ENCODE measurements around the gene NBEAL1.

The NBEAL1 gene

DNA sequence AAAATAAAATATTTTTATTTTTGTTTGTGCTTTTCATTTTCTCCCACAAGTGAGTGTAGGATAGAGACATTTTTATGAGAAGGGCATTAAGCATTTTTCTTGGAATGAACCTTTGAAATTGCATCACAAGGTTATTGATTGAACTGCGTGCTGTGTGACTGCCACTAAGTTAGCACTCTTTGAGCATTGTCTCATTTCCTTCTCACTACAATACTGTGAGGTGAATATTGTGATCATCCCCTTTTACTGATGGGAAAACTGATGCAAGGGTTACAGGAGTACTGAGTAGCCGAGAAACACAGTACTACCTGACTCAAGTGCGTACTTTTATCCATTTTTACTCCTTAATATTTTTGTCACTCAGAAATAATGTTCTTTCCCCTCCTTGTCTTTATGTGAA is 2.0 kb downstream of the NBEAL1 start:
- Histone ChIP-seq H2AFZ (ENCODE audit: low read length, unreplicated experiment) (no peak overlapping the region), H3K27me3 (ENCODE audit: insufficient read depth, low read length) (no peaks in the 10 kb centered on the region), H3K4me3 (ENCODE audit: low read depth, low read length) (peak overlapping the region; percentile 93), H3K36me3 (ENCODE audit: insufficient read depth, low read length) (no peaks in the 10 kb centered on the region), H3K79me2 (ENCODE audit: control insufficient read depth, insufficient read depth, low read length, unreplicated experiment) (peaks cover 57% of the 10 kb centered on the region), H3K4me1 (ENCODE audit: control insufficient read depth, insufficient read depth, low read length, unreplicated experiment) (peaks cover 6% of the 10 kb centered on the region), H3K27ac (ENCODE audit: low read depth, low read length) (no peak overlapping the region)

DNA sequence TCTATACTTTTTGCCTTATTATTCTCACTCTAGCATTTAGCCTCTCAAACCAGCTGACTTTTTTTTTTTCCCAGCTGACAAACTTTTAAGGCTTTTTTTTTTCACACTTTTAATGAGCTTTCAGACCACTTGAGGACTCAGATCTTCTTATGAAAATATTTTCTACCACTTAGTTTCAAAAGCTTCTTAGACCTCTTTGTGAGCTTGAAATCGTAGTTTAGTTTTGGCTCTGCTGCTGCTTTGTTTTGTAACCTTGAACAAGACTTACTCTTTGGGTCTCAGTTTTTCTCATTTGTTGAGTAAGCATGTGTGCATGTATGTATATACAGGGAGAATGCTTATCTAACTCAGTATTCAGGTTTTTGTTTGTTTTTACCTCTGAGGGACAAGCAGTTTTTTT is 3.5 kb downstream of the NBEAL1 start:
- Histone ChIP-seq H3K27ac (ENCODE audit: low read depth, low read length) (0 out of 2 replicates have a peak overlapping the region, but pooled peaks have one; percentile 0), H3K27me3 (ENCODE audit: insufficient read depth, low read length) (no peaks in the 10 kb centered on the region), H3K36me3 (ENCODE audit: insufficient read depth, low read length) (no peaks in the 10 kb centered on the region), H3K4me3 (ENCODE audit: low read depth, low read length) (peak overlapping the region; percentile 93), H3K79me2 (ENCODE audit: control insufficient read depth, insufficient read depth, low read length, unreplicated experiment) (peaks cover 62% of the 10 kb centered on the region), H2AFZ (ENCODE audit: low read length, unreplicated experiment) (no peak overlapping the region), H3K4me1 (ENCODE audit: control insufficient read depth, insufficient read depth, low read length, unreplicated experiment) (peaks cover 13% of the 10 kb centered on the region)

DNA sequence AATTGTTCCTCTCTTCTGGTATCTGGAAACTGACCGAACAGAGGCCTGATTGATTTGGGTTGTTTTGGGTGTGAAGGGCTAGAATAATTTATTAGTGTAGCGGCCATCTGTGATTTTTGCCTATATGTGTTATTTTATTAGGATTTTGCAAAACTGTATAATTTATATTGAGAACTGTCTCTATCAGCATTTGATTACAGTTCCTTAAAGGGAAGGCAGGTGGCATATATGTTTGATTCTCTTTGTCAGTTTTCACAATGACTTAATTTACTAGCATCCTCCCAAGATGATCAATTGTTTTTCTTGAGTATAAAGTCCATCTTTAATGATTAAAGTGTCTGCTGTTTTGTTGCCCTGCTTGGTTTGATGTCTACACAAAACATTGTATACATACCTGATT is 4.5 kb downstream of the NBEAL1 start:
- peak overlapping the region; percentile 93 for H3K4me3 ChIP-seq (ENCODE audit: low read depth, low read length)
- H3K4me1 ChIP-seq (ENCODE audit: control insufficient read depth, insufficient read depth, low read length, unreplicated experiment) = peaks cover 15% of the 10 kb centered on the region

DNA sequence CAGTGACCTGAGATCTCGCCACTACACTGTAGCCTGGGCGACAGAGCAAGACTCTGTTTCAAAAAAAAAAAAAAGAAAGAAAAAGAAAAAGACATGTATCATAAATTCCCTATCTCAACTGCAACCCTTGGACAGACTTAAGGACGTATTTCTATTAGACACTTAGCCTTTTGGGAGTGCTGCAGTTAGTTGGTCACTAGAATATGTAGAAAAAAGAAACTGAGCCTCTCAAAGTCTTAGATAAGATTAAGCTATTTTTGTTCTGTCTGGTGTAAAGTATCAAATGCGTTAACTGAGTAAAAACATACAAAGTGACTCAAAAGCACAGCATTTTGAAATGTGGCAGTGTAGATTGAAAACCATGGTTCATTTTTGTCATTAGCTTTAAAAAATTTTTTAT is 7.3 kb downstream of the NBEAL1 start:
- no peaks in the 10 kb centered on the region for H3K27me3 ChIP-seq (ENCODE audit: insufficient read depth, low read length)
- H3K79me2 ChIP-seq (ENCODE audit: control insufficient read depth, insufficient read depth, low read length, unreplicated experiment) = peaks cover 53% of the 10 kb centered on the region
- peaks cover 15% of the 10 kb centered on the region for H3K4me1 ChIP-seq (ENCODE audit: control insufficient read depth, insufficient read depth, low read length, unreplicated experiment)
- H2AFZ ChIP-seq (ENCODE audit: low read length, unreplicated experiment) = no peak overlapping the region
- H3K27ac ChIP-seq (ENCODE audit: low read depth, low read length) = no peak overlapping the region
- no peak overlapping the region for H3K4me3 ChIP-seq (ENCODE audit: low read depth, low read length)
- H3K36me3 ChIP-seq (ENCODE audit: insufficient read depth, low read length) = no peaks in the 10 kb centered on the region

More for the DNA sequence above, 4.5 kb downstream of the NBEAL1 start:
- H3K27me3 ChIP-seq (ENCODE audit: insufficient read depth, low read length) = no peaks in the 10 kb centered on the region
- no peak overlapping the region for H2AFZ ChIP-seq (ENCODE audit: low read length, unreplicated experiment)
- peaks cover 68% of the 10 kb centered on the region for H3K79me2 ChIP-seq (ENCODE audit: control insufficient read depth, insufficient read depth, low read length, unreplicated experiment)
- H3K27ac ChIP-seq (ENCODE audit: low read depth, low read length) = no peak overlapping the region
- H3K36me3 ChIP-seq (ENCODE audit: insufficient read depth, low read length) = no peaks in the 10 kb centered on the region

DNA sequence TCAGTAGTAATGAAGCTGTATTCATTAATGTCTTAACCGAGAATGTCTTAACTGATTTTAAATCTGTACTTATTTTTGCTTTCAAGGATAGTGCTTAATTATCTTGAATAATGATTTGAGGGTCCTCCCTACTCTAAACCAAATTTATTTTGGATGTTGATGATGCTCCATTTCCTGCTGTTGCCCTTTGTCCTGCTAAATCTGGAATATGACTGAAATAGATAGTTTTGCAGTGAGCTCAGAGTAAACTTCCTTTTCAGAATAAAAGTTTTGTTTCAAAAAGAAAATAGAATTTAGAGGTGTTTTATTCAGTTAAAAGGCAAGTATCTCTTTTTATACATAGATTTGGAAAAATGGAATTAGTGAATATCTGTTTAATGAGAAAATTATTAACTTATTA is 8.1 kb downstream of the NBEAL1 start:
- H3K4me1 ChIP-seq (ENCODE audit: control insufficient read depth, insufficient read depth, low read length, unreplicated experiment) = peaks cover 15% of the 10 kb centered on the region
- no peaks in the 10 kb centered on the region for H3K27me3 ChIP-seq (ENCODE audit: insufficient read depth, low read length)
- H3K4me3 ChIP-seq (ENCODE audit: low read depth, low read length) = no peak overlapping the region; the same call in 1 of the 2 replicates
- peaks cover 48% of the 10 kb centered on the region for H3K79me2 ChIP-seq (ENCODE audit: control insufficient read depth, insufficient read depth, low read length, unreplicated experiment)
- H3K27ac ChIP-seq (ENCODE audit: low read depth, low read length) = no peak overlapping the region
- H3K36me3 ChIP-seq (ENCODE audit: insufficient read depth, low read length) = no peaks in the 10 kb centered on the region
- no peak overlapping the region for H2AFZ ChIP-seq (ENCODE audit: low read length, unreplicated experiment)

DNA sequence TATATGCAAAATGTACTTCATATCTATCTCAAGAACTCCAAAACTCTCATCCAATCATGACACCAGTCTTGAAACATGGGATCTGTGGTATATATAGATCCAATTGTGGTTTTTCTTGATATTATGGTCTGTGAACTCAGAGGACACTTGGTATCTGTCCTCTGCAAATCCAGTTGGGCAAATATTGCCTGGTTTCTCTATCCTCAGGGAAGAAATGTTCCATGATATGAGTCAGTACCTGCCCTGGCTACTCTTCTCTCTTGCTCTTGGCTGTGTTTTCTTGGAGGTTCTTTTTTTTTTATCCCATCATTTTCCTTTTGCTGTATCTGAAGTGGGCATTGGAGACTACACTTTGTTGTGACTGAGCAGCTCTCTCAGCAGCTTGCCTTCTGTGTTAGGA is 10.9 kb downstream of the NBEAL1 start:
- Histone ChIP-seq H3K79me2 (ENCODE audit: control insufficient read depth, insufficient read depth, low read length, unreplicated experiment) (peaks cover 34% of the 10 kb centered on the region), H3K4me1 (ENCODE audit: control insufficient read depth, insufficient read depth, low read length, unreplicated experiment) (peaks cover 9% of the 10 kb centered on the region), H3K4me3 (ENCODE audit: low read depth, low read length) (no peak overlapping the region), H3K36me3 (ENCODE audit: insufficient read depth, low read length) (no peaks in the 10 kb centered on the region; the same call in 1 of the 2 replicates), H3K27ac (ENCODE audit: low read depth, low read length) (no peak overlapping the region), H3K27me3 (ENCODE audit: insufficient read depth, low read length) (no peaks in the 10 kb centered on the region), H2AFZ (ENCODE audit: low read length, unreplicated experiment) (no peak overlapping the region)

DNA sequence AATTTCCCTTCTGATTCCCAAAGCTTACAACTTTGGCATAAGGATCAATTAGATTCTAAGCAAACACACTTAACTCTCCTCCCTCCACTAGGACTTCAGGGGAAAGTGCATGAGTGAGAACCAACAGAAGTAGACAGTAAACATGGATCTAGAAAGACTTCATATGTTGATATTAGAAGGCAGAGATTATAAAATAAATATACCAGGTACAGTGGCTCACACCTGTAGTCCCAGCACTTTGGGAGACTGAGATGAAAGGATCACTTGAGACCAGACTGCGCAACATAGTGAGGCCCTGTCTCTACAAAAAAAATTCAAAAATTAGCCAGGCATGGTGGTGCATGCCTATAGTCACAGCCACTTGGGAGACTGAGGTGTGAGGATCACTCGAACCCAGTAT is 15.9 kb downstream of the NBEAL1 start:
- peaks cover 35% of the 10 kb centered on the region for H3K79me2 ChIP-seq (ENCODE audit: control insufficient read depth, insufficient read depth, low read length, unreplicated experiment)
- H3K4me1 ChIP-seq (ENCODE audit: control insufficient read depth, insufficient read depth, low read length, unreplicated experiment) = no peaks in the 10 kb centered on the region
- no peak overlapping the region for H2AFZ ChIP-seq (ENCODE audit: low read length, unreplicated experiment)
- no peak overlapping the region for H3K4me3 ChIP-seq (ENCODE audit: low read depth, low read length)
- H3K27ac ChIP-seq (ENCODE audit: low read depth, low read length) = no peak overlapping the region
- H3K27me3 ChIP-seq (ENCODE audit: insufficient read depth, low read length) = no peaks in the 10 kb centered on the region
- no peaks in the 10 kb centered on the region; the same call in 1 of the 2 replicates for H3K36me3 ChIP-seq (ENCODE audit: insufficient read depth, low read length)

DNA sequence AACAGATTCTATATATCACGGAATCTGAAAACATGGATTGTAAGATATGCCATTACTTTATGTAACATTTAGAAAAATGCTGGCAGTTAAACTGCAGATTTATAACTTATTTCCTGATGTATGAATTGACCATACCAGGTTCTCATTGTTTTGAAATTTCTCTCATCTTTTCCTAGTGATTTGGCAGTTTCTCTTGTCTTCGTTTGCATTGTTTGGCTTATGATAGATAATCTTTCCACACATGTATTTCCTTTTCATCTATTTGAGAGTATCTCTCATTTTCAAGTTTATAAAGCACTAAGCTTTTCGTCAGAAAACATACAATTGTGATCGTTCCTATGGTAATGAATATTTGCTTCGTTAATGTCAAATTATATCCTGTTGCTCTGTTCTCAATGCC is 16.3 kb downstream of the NBEAL1 start:
- H3K36me3 ChIP-seq (ENCODE audit: insufficient read depth, low read length) = no peaks in the 10 kb centered on the region; the same call in 1 of the 2 replicates
- H3K4me3 ChIP-seq (ENCODE audit: low read depth, low read length) = no peak overlapping the region
- peaks cover 35% of the 10 kb centered on the region for H3K79me2 ChIP-seq (ENCODE audit: control insufficient read depth, insufficient read depth, low read length, unreplicated experiment)
- no peaks in the 10 kb centered on the region for H3K27me3 ChIP-seq (ENCODE audit: insufficient read depth, low read length)
- H3K27ac ChIP-seq (ENCODE audit: low read depth, low read length) = no peak overlapping the region
- H3K4me1 ChIP-seq (ENCODE audit: control insufficient read depth, insufficient read depth, low read length, unreplicated experiment) = no peaks in the 10 kb centered on the region
- no peak overlapping the region for H2AFZ ChIP-seq (ENCODE audit: low read length, unreplicated experiment)

DNA sequence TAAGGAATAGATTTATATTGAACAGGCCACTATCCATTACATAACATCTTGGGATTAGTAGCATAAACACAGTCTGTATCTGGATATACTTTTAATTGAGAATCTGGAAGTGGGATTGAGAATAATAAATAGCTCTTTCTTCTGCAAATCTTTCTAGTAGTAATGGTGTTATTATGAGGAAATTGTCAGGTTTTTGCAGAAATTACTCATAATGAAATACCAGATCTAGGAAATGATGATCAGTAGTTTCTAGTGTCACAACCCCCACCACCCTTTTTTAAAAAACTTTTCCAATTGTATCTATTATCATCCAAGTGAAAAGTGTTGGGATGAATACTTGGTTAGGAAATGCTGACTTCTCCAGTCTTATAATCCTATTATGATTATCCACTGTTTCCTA is 18.7 kb downstream of the NBEAL1 start:
- Histone ChIP-seq H3K4me3 (ENCODE audit: low read depth, low read length) (no peak overlapping the region), H2AFZ (ENCODE audit: low read length, unreplicated experiment) (no peak overlapping the region), H3K36me3 (ENCODE audit: insufficient read depth, low read length) (no peaks in the 10 kb centered on the region; the same call in 1 of the 2 replicates), H3K79me2 (ENCODE audit: control insufficient read depth, insufficient read depth, low read length, unreplicated experiment) (peaks cover 36% of the 10 kb centered on the region), H3K27me3 (ENCODE audit: insufficient read depth, low read length) (no peaks in the 10 kb centered on the region), H3K27ac (ENCODE audit: low read depth, low read length) (no peak overlapping the region), H3K4me1 (ENCODE audit: control insufficient read depth, insufficient read depth, low read length, unreplicated experiment) (no peaks in the 10 kb centered on the region)

DNA sequence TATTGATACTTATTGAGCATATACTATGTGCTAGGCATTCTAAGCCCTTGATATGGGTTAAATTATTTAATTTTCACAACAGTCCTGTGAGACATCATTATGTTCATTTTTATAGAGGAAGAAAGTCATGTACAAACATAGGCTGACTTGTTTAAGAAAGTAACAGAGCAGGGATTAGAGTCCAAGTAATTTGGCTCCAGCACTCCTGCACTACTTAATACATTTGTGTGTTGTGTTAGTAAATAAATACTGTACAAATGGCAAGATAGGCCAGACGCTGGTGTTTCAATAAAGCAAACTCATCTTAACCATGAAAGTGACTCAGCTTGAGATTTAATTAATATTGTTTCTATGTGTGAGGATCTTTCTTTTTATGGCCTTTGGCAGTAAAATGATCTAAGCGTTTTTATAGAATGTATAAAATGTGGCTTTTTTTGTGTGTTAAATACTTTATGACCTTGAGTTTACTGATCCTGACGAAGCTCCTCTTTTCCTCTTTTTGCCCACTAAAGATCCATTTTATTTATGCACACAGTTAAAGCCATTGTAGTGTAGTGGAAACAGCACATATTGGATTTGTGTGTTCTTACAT is 21.3 kb downstream of the NBEAL1 start:
- Histone ChIP-seq H2AFZ (ENCODE audit: low read length, unreplicated experiment) (no peak overlapping the region), H3K27ac (ENCODE audit: low read depth, low read length) (no peak overlapping the region), H3K4me1 (ENCODE audit: control insufficient read depth, insufficient read depth, low read length, unreplicated experiment) (no peaks in the 10 kb centered on the region), H3K79me2 (ENCODE audit: control insufficient read depth, insufficient read depth, low read length, unreplicated experiment) (peaks cover 26% of the 10 kb centered on the region), H3K36me3 (ENCODE audit: insufficient read depth, low read length) (no peaks in the 10 kb centered on the region), H3K27me3 (ENCODE audit: insufficient read depth, low read length) (no peaks in the 10 kb centered on the region), H3K4me3 (ENCODE audit: low read depth, low read length) (no peak overlapping the region)

DNA sequence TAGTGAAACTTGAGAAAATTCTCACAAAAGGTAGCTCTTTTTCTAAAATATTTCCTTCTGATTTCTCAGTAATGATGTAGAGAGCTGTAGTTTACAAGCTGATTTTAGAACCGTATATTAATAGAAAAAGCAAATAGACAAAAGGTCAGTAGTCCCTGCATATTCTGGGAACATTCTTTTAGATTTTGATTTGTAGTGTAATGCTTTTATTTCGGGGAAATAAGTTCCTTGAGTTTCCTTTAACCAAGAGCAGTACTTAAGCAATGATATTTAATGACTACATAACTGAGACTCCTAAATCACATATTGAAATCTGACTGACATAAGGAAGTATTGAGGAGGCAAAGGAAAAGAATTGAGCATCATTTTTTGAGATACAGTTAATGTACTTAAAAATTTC is 22.4 kb downstream of the NBEAL1 start:
- peaks cover 26% of the 10 kb centered on the region for H3K79me2 ChIP-seq (ENCODE audit: control insufficient read depth, insufficient read depth, low read length, unreplicated experiment)
- H3K4me3 ChIP-seq (ENCODE audit: low read depth, low read length) = no peak overlapping the region
- H3K4me1 ChIP-seq (ENCODE audit: control insufficient read depth, insufficient read depth, low read length, unreplicated experiment) = no peaks in the 10 kb centered on the region

More for the DNA sequence above, 22.4 kb downstream of the NBEAL1 start:
- H2AFZ ChIP-seq (ENCODE audit: low read length, unreplicated experiment) = no peak overlapping the region
- no peaks in the 10 kb centered on the region for H3K27me3 ChIP-seq (ENCODE audit: insufficient read depth, low read length)
- H3K36me3 ChIP-seq (ENCODE audit: insufficient read depth, low read length) = peaks cover 4% of the 10 kb centered on the region
- no peak overlapping the region for H3K27ac ChIP-seq (ENCODE audit: low read depth, low read length)
